GM12878 (cell line): ENCODE measurements around the gene THEM4. TPM values are rescaled to one million over a fixed set of nuclear protein-coding genes. Genes with fewer than 3 reads are reported as not detected.

ENCODE experiments used
- ATAC-seq: fragments of 200-7000 bp; cut with Tn5 transposase; 3 replicates; pipeline ENCODE4 v1.9.1; 2020; ENCODE audit warnings: mild to moderate bottlenecking, moderate library complexity
- BruUV-seq: library from RNA; stranded (reverse); fragments of 400-500 nt; replicated peaks from 2 replicates; lab custom pipeline; 2021; lab: Mats Ljungman, UMichigan
- CTCF ChIA-PET: fragments of 300-600 bp; sonication (Branson Sonifier 250); formaldehyde crosslinking; extraction: SDS; loops from one replicate; lab custom pipeline; 2021; ENCODE audit warnings: inconsistent platforms; lab: Yijun Ruan, JAX
- POLR2A ChIA-PET: fragments of 350-600 bp; formaldehyde crosslinking; extraction: SDS; loops from one replicate; lab custom pipeline; 2021; ENCODE audit warnings: inconsistent platforms; lab: Charles Lee
- RAD21 ChIA-PET: fragments of 300-600 bp; sonication (Branson Sonifier 250); formaldehyde crosslinking; loops from one replicate; lab custom pipeline; 2023; ENCODE audit warnings: antibody characterized with exemption; ENCODE audit not compliant: unreplicated experiment; lab: Charles Lee
- SMC1A ChIA-PET: fragments of 300-600 bp; sonication (Branson Sonifier 250); formaldehyde crosslinking; loops from one replicate; lab custom pipeline; 2023; ENCODE audit not compliant: unreplicated experiment, uncharacterized antibody; lab: Charles Lee
- DNase-seq: peaks from one replicate; pipeline ENCODE4 v3.0.0-alpha.2; 2011; ENCODE audit warnings: low read depth, low spot score
- FAIRE-seq: peaks from 3 replicates; lab custom pipeline; 2011; peaks lifted over from hg19 to GRCh38; lab: Jason Lieb, UNC
- H2AFZ ChIP-seq: 2 replicates; pipeline ENCODE4 v1.6.0; 2011; ENCODE audit warnings: low read depth, low read length, control low read depth; ENCODE audit not compliant: control insufficient read depth
- H3K27ac ChIP-seq: 2 replicates; pipeline ENCODE4 v1.5.1; 2011; ENCODE audit warnings: control low read depth; ENCODE audit not compliant: control insufficient read depth, insufficient read depth
- H3K27me3 ChIP-seq, 2 experiments: replicated peaks in 1 of 2; 2 replicates each; pipeline versions ENCODE4 v1.6.0 to v1.6.1; 2011; ENCODE audit warnings: low read length in 1 of 2; ENCODE audit not compliant: control insufficient read depth in 2 of 2, insufficient read depth in 2 of 2
- H3K36me3 ChIP-seq, 2 experiments: 2 replicates each; pipeline ENCODE4 v1.5.1; 2011; ENCODE audit warnings: low read length in 1 of 2; ENCODE audit not compliant: control insufficient read depth in 2 of 2, insufficient read depth in 2 of 2
- H3K4me1 ChIP-seq: 2 replicates; pipeline ENCODE4 v1.6.1; 2011; ENCODE audit warnings: mild to moderate bottlenecking, low read length, moderate library complexity, mixed read lengths; ENCODE audit not compliant: control insufficient read depth, insufficient read depth
- H3K4me2 ChIP-seq: 2 replicates; pipeline ENCODE4 v1.6.0; 2011; ENCODE audit warnings: control low read depth; ENCODE audit not compliant: control insufficient read depth, insufficient read depth
- H3K4me3 ChIP-seq: fragments of 200-600 bp; sonication (generic); 2 replicates; pipeline ENCODE4 v1.5.1; 2016
- H3K79me2 ChIP-seq: 2 replicates; pipeline ENCODE4 v1.6.0; 2011; ENCODE audit warnings: low read length; ENCODE audit not compliant: control insufficient read depth, insufficient read depth
- H3K9ac ChIP-seq: 2 replicates; pipeline ENCODE4 v1.8.0; 2011; ENCODE audit warnings: low read length, control low read depth, mixed read lengths; ENCODE audit not compliant: control insufficient read depth, insufficient read depth
- H3K9me3 ChIP-seq: replicated peaks from 3 replicates; pipeline ENCODE4 v1.5.1; 2011; ENCODE audit warnings: mild to moderate bottlenecking, low read length; ENCODE audit not compliant: control insufficient read depth, insufficient read depth
- H4K20me1 ChIP-seq: 2 replicates; pipeline ENCODE4 v1.6.0; 2011; ENCODE audit not compliant: control insufficient read depth, insufficient read depth
- CHD4 ChIP-seq: fragments of 200-600 bp; sonication (generic); IDR thresholded peaks from 2 replicates; pipeline ENCODE4 v1.6.1; 2016; ENCODE audit warnings: mild to moderate bottlenecking
- CREB1 ChIP-seq: IDR thresholded peaks from 2 replicates; pipeline ENCODE4 v1.6.1; 2012; ENCODE audit warnings: low read depth, mild to moderate bottlenecking, inconsistent platforms
- GABPA ChIP-seq: IDR thresholded peaks from 2 replicates; pipeline ENCODE4 v1.6.1; 2014; ENCODE audit warnings: antibody characterized with exemption, low read depth, mild to moderate bottlenecking, inconsistent platforms
- MXI1 ChIP-seq: fragments of 150-350 bp; IDR thresholded peaks from 2 replicates; pipeline ENCODE4 v1.6.1; 2011; ENCODE audit warnings: low read depth, mild to moderate bottlenecking, inconsistent platforms, low read length, improper control_type of control experiment
- RAD21 ChIP-seq: IDR thresholded peaks from 2 replicates; pipeline ENCODE4 v1.6.1; 2011; ENCODE audit warnings: mild to moderate bottlenecking, low read depth, low read length, moderate library complexity; ENCODE audit not compliant: insufficient read depth
- SMC3 ChIP-seq: IDR thresholded peaks from 2 replicates; pipeline ENCODE4 v1.6.1; 2011; ENCODE audit warnings: low read length, improper control_type of control experiment, borderline replicate concordance
- TARDBP ChIP-seq: IDR thresholded peaks from 2 replicates; pipeline ENCODE4 v1.6.1; 2016; ENCODE audit warnings: borderline replicate concordance
- ZNF24 ChIP-seq: fragments of 450-650 bp; IDR thresholded peaks from 2 replicates; pipeline ENCODE4 v1.6.1; 2017; ENCODE audit warnings: antibody characterized with exemption, mild to moderate bottlenecking
- ZNF384 ChIP-seq: IDR thresholded peaks from 2 replicates; pipeline ENCODE4 v1.6.1; 2012; ENCODE audit warnings: low read depth, mild to moderate bottlenecking, low read length, improper control_type of control experiment, borderline replicate concordance
- WGBS: methylation state at CpG from one replicate; pipeline ENCODE4 v1.1.6; 2016; ENCODE audit warnings: low lambda C conversion rate; ENCODE audit not compliant: insufficient replicate concordance, insufficient coverage; ENCODE audit errors: missing lambda C conversion rate; 5-methylcytosine and 5-hydroxymethylcytosine counted together
- in situ Hi-C: fragments of 300-500 bp; cut with MboI; formaldehyde crosslinking; loops from 9 replicates; pipeline ENCODE4 v1.14.3; 2018; ENCODE audit warnings: mixed read lengths
- intact Hi-C: fragments of 100-400 bp; cut with micrococcal nuclease; formaldehyde crosslinking; loops from one replicate; pipeline ENCODE4 v1.14.2; 2022; ENCODE audit not compliant: unreplicated experiment
- polyA plus RNA-seq, 11 experiments: library from polyadenylated mRNA; depleted of rRNA in 4 of 11; unstranded in 6 of 11; stranded (reverse) in 5 of 11; fragments of >200 nt; fragmentation: Nextera tagmentation in 4 of 11; fragmentation: Illumina TruSeq in 1 of 11; extraction: Ambion mirVana in 4 of 11; extraction: Trizol in 1 of 11; gene quantifications; 1 replicate in 1 of 11; 2 replicates in 10 of 11; pipeline versions ENCODE4 v1.2.1 to v1.2.3, GENCODE V29; 2011 to 2016; ENCODE audit warnings: inconsistent platforms in 2 of 11, missing spikeins in 2 of 11, low read depth in 1 of 11
- total RNA-seq, 4 experiments: library from RNA; depleted of rRNA in 3 of 4; stranded (reverse); fragments of >200 nt in 3 of 4; fragmentation: Illumina TruSeq in 1 of 4; extraction: Trizol in 1 of 4; gene quantifications; 2 replicates each; pipeline versions ENCODE4 v1.2.1 to v1.2.3, GENCODE V29; 2013 to 2021
- TF ChIP-seq, protein P1 (sequence below): IDR thresholded peaks from 2 replicates; pipeline ENCODE4 v1.6.1; 2012; ENCODE audit warnings: improper control_type of control experiment, low read depth, low read length; ENCODE audit not compliant: insufficient replicate concordance
- TF ChIP-seq, protein P2 (sequence below): IDR thresholded peaks from 2 replicates; pipeline ENCODE4 v1.6.1; 2012; ENCODE audit warnings: low read depth, low read length, improper control_type of control experiment
- TF ChIP-seq, protein P3 (sequence below): fragments of 450-650 bp; IDR thresholded peaks from 2 replicates; pipeline ENCODE4 v1.6.1; 2014; ENCODE audit warnings: mild to moderate bottlenecking
- TF ChIP-seq, protein P4 (sequence below), 3 experiments: IDR thresholded peaks in 2 of 3; conservative IDR thresholded peaks in 1 of 3; 2 replicates each; pipeline ENCODE4 v1.5.1; 2011; ENCODE audit warnings: low read depth in 3 of 3, low read length in 3 of 3, mild to moderate bottlenecking in 3 of 3, control low read depth in 2 of 3, moderate library complexity in 2 of 3, inconsistent platforms in 1 of 3, mixed read lengths in 1 of 3; ENCODE audit not compliant: control insufficient read depth in 2 of 3, insufficient read depth in 1 of 3; ENCODE audit errors: extremely low read depth in 1 of 3

Gene THEM4
- total and polyA plus RNA-seq, 10 of the 15 experiments (the other 5 are each of a cell fraction or from before 2014, with no cell fraction given) = 3.4 to 30.8 (median 17.9) TPM

GRCh38 chr1:151891512-151891911 is 17.8 kb downstream of the THEM4 start (continued):
- TF ChIP-seq, protein P1, sequence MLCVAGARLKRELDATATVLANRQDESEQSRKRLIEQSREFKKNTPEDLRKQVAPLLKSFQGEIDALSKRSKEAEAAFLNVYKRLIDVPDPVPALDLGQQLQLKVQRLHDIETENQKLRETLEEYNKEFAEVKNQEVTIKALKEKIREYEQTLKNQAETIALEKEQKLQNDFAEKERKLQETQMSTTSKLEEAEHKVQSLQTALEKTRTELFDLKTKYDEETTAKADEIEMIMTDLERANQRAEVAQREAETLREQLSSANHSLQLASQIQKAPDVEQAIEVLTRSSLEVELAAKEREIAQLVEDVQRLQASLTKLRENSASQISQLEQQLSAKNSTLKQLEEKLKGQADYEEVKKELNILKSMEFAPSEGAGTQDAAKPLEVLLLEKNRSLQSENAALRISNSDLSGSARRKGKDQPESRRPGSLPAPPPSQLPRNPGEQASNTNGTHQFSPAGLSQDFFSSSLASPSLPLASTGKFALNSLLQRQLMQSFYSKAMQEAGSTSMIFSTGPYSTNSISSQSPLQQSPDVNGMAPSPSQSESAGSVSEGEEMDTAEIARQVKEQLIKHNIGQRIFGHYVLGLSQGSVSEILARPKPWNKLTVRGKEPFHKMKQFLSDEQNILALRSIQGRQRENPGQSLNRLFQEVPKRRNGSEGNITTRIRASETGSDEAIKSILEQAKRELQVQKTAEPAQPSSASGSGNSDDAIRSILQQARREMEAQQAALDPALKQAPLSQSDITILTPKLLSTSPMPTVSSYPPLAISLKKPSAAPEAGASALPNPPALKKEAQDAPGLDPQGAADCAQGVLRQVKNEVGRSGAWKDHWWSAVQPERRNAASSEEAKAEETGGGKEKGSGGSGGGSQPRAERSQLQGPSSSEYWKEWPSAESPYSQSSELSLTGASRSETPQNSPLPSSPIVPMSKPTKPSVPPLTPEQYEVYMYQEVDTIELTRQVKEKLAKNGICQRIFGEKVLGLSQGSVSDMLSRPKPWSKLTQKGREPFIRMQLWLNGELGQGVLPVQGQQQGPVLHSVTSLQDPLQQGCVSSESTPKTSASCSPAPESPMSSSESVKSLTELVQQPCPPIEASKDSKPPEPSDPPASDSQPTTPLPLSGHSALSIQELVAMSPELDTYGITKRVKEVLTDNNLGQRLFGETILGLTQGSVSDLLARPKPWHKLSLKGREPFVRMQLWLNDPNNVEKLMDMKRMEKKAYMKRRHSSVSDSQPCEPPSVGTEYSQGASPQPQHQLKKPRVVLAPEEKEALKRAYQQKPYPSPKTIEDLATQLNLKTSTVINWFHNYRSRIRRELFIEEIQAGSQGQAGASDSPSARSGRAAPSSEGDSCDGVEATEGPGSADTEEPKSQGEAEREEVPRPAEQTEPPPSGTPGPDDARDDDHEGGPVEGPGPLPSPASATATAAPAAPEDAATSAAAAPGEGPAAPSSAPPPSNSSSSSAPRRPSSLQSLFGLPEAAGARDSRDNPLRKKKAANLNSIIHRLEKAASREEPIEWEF = no peak
- TF ChIP-seq MXI1 = no peak
- TF ChIP-seq, protein P2, sequence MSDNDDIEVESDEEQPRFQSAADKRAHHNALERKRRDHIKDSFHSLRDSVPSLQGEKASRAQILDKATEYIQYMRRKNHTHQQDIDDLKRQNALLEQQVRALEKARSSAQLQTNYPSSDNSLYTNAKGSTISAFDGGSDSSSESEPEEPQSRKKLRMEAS = no peak

GRCh38 chr1:151888972-151889570 is 20.2 kb downstream of the THEM4 start:
- peak; percentile 62 for FAIRE-seq
- ChIA-PET SMC1A (interaction anchor here (1.4 to 5.2 kb wide), 3 partner anchors 46 to 110 kb away, joined by 3 to 47 read pairs (median 4); no protein-coding TSS in a partner anchor), CTCF (interaction anchor here (1.0 to 3.6 kb wide), 7 partner anchors 8 to 112 kb away, joined by 3 to 34 read pairs (median 4); no protein-coding TSS in a partner anchor), RAD21 (interaction anchor here (0.9 to 1.8 kb wide), 3 partner anchors 79 to 112 kb away, joined by 3 to 6 read pairs (median 3); no protein-coding TSS in a partner anchor), POLR2A (no interaction called here)
- Histone ChIP-seq H4K20me1 (no peaks in the 10 kb centered on the region), H3K4me2 (no peak overlapping the region), H3K27me3 (no peaks in the 10 kb centered on the region), H3K4me3 (no peak overlapping the region), H3K4me1 (no peaks in the 10 kb centered on the region), H2AFZ (no peak overlapping the region), H3K9ac (no peak overlapping the region), H3K79me2 (no peaks in the 10 kb centered on the region), H3K9me3 (no peaks in the 10 kb centered on the region), H3K27ac (no peak overlapping the region), H3K36me3 (0 out of 4 replicates have a peak, but pooled peaks cover 0 to 4% of the 10 kb centered on the region in 2 experiments)
- 18% methylated on average over 2 of the region's 2 CpGs for WGBS
- peak; percentile 61 for ATAC-seq
- in situ Hi-C loops (loop anchor here (5.0 kb wide), 1 partner anchor 108 kb away; no protein-coding TSS in a partner anchor), intact Hi-C loops (loop anchor here (1.0 kb wide), 2 partner anchors 108 to 112 kb away; no protein-coding TSS in a partner anchor)
- no peak for DNase-seq
- BruUV-seq = no TSS peak
- TF ChIP-seq CREB1 = no peak
- TF ChIP-seq ZNF384 = no peak
- TF ChIP-seq, protein P3, sequence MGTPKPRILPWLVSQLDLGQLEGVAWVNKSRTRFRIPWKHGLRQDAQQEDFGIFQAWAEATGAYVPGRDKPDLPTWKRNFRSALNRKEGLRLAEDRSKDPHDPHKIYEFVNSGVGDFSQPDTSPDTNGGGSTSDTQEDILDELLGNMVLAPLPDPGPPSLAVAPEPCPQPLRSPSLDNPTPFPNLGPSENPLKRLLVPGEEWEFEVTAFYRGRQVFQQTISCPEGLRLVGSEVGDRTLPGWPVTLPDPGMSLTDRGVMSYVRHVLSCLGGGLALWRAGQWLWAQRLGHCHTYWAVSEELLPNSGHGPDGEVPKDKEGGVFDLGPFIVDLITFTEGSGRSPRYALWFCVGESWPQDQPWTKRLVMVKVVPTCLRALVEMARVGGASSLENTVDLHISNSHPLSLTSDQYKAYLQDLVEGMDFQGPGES = no peak
- TF ChIP-seq TARDBP = no peak
- TF ChIP-seq ZNF24 = no peak
- TF ChIP-seq SMC3 = peak; percentile 50
- peak; percentile 50 for TF ChIP-seq RAD21
- TF ChIP-seq, protein P4, sequence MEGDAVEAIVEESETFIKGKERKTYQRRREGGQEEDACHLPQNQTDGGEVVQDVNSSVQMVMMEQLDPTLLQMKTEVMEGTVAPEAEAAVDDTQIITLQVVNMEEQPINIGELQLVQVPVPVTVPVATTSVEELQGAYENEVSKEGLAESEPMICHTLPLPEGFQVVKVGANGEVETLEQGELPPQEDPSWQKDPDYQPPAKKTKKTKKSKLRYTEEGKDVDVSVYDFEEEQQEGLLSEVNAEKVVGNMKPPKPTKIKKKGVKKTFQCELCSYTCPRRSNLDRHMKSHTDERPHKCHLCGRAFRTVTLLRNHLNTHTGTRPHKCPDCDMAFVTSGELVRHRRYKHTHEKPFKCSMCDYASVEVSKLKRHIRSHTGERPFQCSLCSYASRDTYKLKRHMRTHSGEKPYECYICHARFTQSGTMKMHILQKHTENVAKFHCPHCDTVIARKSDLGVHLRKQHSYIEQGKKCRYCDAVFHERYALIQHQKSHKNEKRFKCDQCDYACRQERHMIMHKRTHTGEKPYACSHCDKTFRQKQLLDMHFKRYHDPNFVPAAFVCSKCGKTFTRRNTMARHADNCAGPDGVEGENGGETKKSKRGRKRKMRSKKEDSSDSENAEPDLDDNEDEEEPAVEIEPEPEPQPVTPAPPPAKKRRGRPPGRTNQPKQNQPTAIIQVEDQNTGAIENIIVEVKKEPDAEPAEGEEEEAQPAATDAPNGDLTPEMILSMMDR (IDR thresholded peaks at IDR 0.05 in 2 of 3, conservative IDR thresholded peaks at IDR 0.05 in 1 of 3; ENCODE audit: control insufficient read depth in 2 of 3, extremely low read depth in 1 of 3, insufficient read depth in 1 of 3, low read depth in 3 of 3, low read length in 3 of 3) = peak; percentile 21 to 43 (median 42); a peak in 4 of 6 replicates
- TF ChIP-seq GABPA = no peak
- TF ChIP-seq CHD4 = no peak
